ENCODE results near the gene MUC3A. TPM values are rescaled to one million over a fixed set of nuclear protein-coding genes. Genes with fewer than 3 reads are reported as not detected.

The MUC3A gene
- total and polyA plus RNA-seq, 2 of the 4 experiments (the other 2 are of a cell fraction) = 0.05 TPM; not detected in 1

DNA sequence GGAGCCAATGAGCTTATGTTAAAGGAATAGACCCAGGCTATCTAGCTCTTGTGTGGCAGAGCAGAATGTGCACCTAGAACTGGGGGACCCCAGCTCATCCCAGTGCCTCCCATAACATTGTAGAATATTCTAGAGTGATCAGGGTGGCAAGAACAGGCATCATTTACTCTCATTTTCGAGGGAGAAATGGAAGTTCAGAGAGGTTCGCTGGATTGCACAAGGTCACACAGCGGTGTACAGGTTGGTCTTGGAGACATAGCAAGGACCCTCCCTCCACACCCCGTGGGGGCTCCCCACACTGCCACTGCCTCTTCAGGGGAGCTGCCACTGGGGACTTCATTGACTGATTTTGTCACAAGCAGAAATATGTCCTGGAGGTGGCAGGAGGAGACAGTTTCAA lies 29.0 kb downstream of the MUC3A start:
- BruUV-seq (replicated peaks) = no TSS peak
- no peaks in the 10 kb centered on the region for H4K20me1 ChIP-seq (ENCODE audit: insufficient read depth, low read length)
- H3K27ac ChIP-seq (ENCODE audit: insufficient read depth, low read length) = no peak overlapping the region
- in situ Hi-C loops (cut with MboI; ENCODE audit: low sequenced_read_pairs) = no loop called here
- no peak overlapping the region for H2BK120ac ChIP-seq (ENCODE audit: low read depth, low read length)
- ATAC-seq (ENCODE audit: low read depth) (no peak), DNase-seq (no peak)
- TF ChIP-seq, protein P1, sequence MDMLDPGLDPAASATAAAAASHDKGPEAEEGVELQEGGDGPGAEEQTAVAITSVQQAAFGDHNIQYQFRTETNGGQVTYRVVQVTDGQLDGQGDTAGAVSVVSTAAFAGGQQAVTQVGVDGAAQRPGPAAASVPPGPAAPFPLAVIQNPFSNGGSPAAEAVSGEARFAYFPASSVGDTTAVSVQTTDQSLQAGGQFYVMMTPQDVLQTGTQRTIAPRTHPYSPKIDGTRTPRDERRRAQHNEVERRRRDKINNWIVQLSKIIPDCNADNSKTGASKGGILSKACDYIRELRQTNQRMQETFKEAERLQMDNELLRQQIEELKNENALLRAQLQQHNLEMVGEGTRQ (IDR thresholded peaks at IDR 0.05; ENCODE audit: low read depth, low read length) = no peak
- TF ChIP-seq, protein P2, sequence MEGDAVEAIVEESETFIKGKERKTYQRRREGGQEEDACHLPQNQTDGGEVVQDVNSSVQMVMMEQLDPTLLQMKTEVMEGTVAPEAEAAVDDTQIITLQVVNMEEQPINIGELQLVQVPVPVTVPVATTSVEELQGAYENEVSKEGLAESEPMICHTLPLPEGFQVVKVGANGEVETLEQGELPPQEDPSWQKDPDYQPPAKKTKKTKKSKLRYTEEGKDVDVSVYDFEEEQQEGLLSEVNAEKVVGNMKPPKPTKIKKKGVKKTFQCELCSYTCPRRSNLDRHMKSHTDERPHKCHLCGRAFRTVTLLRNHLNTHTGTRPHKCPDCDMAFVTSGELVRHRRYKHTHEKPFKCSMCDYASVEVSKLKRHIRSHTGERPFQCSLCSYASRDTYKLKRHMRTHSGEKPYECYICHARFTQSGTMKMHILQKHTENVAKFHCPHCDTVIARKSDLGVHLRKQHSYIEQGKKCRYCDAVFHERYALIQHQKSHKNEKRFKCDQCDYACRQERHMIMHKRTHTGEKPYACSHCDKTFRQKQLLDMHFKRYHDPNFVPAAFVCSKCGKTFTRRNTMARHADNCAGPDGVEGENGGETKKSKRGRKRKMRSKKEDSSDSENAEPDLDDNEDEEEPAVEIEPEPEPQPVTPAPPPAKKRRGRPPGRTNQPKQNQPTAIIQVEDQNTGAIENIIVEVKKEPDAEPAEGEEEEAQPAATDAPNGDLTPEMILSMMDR (conservative IDR thresholded peaks at IDR 0.05; ENCODE audit: low read depth, low read length) = no peak
- TF ChIP-seq BHLHE40 (IDR thresholded peaks at IDR 0.05; ENCODE audit: low read depth, low read length) = no peak
- H3K36me3 ChIP-seq (ENCODE audit: control insufficient read depth, insufficient read depth, low read length) = no peaks in the 10 kb centered on the region
- H4K91ac ChIP-seq (ENCODE audit: insufficient read depth, low read depth, low read length) = no peak overlapping the region
- no peaks in the 10 kb centered on the region for H3K4me1 ChIP-seq (ENCODE audit: control insufficient read depth, insufficient read depth, low read length)
- H3K27me3 ChIP-seq (ENCODE audit: control insufficient read depth, insufficient read depth, low read length) = peaks cover 6% of the 10 kb centered on the region
- H3K79me1 ChIP-seq (ENCODE audit: low read depth in 1 of 2, low read length in 2 of 2) = no peaks in the 10 kb centered on the region
- WGBS, 2 experiments (ENCODE audit: extremely low coverage in 2 of 2, insufficient read length in 1 of 2) = no CpG with 5 or more reads among the region's 4 CpGs
- no peak overlapping the region for H4K5ac ChIP-seq (ENCODE audit: low read depth, low read length)
- no peak overlapping the region for H3K56ac ChIP-seq (ENCODE audit: extremely low read depth, insufficient read depth, low read length)
- no peaks in the 10 kb centered on the region for H3K9me1 ChIP-seq (ENCODE audit: insufficient read depth, low read length)
- H3K9ac ChIP-seq (ENCODE audit: low read depth, low read length) = no peak overlapping the region
- dilution Hi-C loops (cut with HindIII; ENCODE audit: low sequenced_read_pairs, unreplicated experiment) = no loop called here
- H3K23ac ChIP-seq (ENCODE audit: low read depth, low read length) = no peak overlapping the region
- no peak overlapping the region for H3K18ac ChIP-seq (ENCODE audit: low read depth, low read length)
- no peak overlapping the region for H3K4me2 ChIP-seq (ENCODE audit: low read depth, low read length)
- H2AK9ac ChIP-seq (replicated peaks; ENCODE audit: low read depth, low read length, poor library complexity) = no peak overlapping the region
- intact Hi-C loops (cut with micrococcal nuclease) = no loop called here
- no peak overlapping the region for H2AFZ ChIP-seq (replicated peaks; ENCODE audit: low read length, poor library complexity)
- ChIA-PET CTCF (no interaction called here), POLR2A (ENCODE audit: unreplicated experiment) (interaction anchor here (0.5 kb wide), 1 partner anchor 519 kb away, joined by 7 read pairs; no protein-coding TSS in a partner anchor)
- no peak overlapping the region for H2BK20ac ChIP-seq (ENCODE audit: low read depth, low read length)
- H3K4me3 ChIP-seq (ENCODE audit: insufficient read depth, low read depth, low read length) = no peak overlapping the region
- peaks cover 8% of the 10 kb centered on the region for H3K9me3 ChIP-seq (ENCODE audit: control insufficient read depth, insufficient read depth, low read length)
- H2BK15ac ChIP-seq (ENCODE audit: low read depth, low read length) = no peak overlapping the region
- no peak overlapping the region for H2AK5ac ChIP-seq (ENCODE audit: low read depth, low read length)
- H2BK5ac ChIP-seq (ENCODE audit: low read depth, low read length, poor library complexity, severe bottlenecking) = no peak overlapping the region
- H3K4ac ChIP-seq (ENCODE audit: low read depth, low read length) = no peak overlapping the region
- no peak overlapping the region for H4K8ac ChIP-seq (ENCODE audit: low read depth in 2 of 2, low read length in 2 of 2)
- no peak overlapping the region for H3K14ac ChIP-seq (replicated peaks; ENCODE audit: low read depth, low read length)
